Stimulated activated CD4-positive, alpha-beta T cell treated with anti-CD3 and anti-CD28 coated beads, Interleukin-4, amount 100 ng/mL, for 4 hours (primary cell): ENCODE data around the gene LMNTD2.
"Not testable (repeated sequence)": the region's sequence is repeated elsewhere in the genome, so short reads cannot be mapped to it uniquely, and the experiment has no call there.

Experiments used
- DNase-seq, 2 experiments: peaks; one replicate each; pipeline ENCODE4 v3.0.0-alpha.2; 2020

The LMNTD2 gene

GRCh38 chr11:533586-534395 is 26.7 kb downstream of the LMNTD2 start:
- DNase-seq, result no peak

- DNase-seq, result no peak
Measured at GRCh38 chr11:532986-533585, 27.5 kb downstream of the LMNTD2 start.

- no peak for DNase-seq
Measured at GRCh38 chr11:532527-532985, 28.0 kb downstream of the LMNTD2 start.

DNA sequence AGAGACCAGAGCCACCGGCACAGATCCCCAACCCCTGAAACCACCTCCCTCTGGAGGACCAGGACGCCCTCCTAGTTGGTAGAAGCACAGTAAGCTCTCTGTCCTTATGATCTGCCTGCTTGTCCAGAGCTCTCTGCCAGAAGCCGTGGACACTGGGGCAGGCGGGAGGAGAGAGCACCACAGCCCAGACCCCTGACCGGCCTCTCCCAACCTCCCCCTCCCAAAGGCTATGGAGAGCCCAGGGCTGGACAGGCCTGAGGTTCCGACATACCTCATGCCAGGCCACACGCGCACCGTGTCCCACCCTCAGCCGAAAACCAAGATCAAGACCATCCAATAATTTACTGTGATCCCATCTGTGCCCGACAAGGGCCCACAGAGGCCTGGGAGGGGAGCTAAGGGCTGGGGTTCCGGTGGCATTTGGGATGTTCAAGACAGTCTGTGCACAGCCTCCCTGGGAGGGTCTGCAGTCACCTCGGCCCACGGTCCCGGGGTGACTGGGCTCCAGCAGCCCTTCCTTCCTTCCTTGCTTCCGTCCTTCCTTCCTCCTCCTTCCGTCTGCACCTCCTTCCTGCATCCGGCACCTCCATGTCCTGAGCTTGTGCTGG is 28.5 kb downstream of the LMNTD2 start:
- no peak for DNase-seq

- DNase-seq, result no peak
Measured at GRCh38 chr11:530960-531831, 29.3 kb downstream of the LMNTD2 start.

GRCh38 chr11:529728-530411 is 30.7 kb downstream of the LMNTD2 start:
- DNase-seq, result no peak

DNA sequence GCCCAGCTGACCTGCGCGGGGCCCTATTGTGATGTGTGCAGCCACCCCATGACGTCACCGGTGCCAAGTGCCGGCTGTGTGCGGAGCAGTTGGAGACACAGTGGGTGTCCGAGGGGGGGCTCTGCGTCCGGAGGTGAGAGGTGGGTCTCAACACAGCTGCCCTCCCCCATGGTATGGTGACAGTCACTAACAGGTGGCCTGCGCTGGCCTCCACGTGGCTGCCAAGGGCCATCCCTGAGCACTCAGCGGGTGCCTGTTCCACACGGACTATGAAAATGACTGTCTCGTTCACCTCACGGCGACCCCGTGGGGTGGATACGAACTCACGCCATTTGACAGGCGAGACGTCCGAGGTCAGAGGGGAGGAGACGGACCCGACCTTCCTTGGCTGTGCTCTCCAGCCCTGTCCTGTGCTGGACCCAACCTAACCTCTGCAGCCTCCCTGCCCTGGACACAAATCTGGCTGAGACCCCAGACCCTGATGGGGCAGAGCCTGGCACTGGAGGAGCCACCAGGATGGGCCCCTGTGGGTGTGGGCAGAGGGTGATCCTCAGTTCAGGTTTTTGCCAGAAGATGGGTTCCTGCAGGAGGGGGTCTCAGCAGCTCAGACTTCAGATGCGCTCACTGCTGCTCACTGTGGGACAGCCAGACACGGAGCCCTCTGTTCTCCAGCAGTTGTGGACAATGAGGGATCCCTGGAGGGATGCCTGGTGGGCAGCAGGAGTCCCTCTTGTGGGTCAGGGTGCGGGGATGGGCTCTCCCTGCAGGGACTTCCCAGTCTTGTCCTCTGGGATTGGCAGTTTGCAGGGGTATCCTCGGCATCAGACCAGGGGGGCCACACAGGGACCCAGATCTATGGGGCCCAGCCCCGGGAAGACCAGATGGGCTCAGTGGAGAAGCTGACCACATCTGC is 31.5 kb downstream of the LMNTD2 start:
- DNase-seq, result no peak

DNA sequence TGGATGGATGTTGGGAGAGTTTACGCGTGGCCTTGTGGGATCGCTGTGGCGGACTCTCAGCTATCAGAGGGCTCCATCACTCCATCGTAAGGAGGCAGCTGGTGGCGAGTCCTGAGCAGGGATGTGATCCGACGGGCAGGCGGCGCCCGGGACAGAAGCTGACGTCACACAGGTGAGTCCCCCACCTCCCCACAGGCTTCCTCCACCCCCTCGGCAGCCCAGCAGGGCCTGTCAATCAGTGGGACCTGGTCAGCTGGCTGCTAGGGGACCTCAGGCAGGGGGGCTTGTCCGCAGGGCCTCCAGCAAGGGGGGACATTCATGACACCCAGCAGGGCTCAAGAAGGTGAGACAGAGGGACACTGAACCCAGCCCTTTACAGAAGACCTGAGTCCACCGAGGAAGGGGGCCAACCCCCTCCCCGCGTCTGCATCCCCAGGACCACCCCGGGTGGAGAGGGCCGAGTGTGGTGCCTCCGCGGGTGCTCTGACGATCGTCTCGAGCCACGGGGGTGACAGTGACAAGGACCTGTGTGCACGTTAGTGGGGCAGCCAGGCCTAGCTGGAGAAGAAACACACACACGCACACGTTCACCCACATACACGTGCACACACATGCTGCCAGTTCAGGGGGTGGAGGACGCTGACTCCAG is 32.2 kb downstream of the LMNTD2 start:
- DNase-seq, result no peak

DNA sequence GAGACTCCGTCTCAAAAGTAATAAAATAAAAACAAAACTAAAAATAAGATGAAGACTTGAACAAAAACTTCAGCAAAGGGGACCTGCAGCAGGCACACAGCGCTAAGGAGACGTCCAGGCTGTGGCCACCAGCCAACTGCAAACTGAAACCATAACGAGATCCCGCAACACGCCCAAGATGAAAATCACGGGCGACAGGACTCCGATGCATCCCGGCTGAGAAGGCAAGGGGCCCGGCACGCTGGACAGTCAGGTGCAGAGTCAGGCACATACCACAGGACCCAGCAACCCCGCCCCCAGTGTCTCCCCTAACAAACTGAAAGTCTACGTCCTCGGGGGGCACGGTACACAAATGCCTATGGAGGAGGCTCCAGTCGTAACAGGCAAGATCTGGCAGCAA is 34.3 kb downstream of the LMNTD2 start:
- no peak for DNase-seq

- DNase-seq, result no peak
Measured at GRCh38 chr11:521177-521688, 39.3 kb downstream of the LMNTD2 start.

- no peak for DNase-seq
Measured at GRCh38 chr11:520428-521176, 39.9 kb downstream of the LMNTD2 start.

DNA sequence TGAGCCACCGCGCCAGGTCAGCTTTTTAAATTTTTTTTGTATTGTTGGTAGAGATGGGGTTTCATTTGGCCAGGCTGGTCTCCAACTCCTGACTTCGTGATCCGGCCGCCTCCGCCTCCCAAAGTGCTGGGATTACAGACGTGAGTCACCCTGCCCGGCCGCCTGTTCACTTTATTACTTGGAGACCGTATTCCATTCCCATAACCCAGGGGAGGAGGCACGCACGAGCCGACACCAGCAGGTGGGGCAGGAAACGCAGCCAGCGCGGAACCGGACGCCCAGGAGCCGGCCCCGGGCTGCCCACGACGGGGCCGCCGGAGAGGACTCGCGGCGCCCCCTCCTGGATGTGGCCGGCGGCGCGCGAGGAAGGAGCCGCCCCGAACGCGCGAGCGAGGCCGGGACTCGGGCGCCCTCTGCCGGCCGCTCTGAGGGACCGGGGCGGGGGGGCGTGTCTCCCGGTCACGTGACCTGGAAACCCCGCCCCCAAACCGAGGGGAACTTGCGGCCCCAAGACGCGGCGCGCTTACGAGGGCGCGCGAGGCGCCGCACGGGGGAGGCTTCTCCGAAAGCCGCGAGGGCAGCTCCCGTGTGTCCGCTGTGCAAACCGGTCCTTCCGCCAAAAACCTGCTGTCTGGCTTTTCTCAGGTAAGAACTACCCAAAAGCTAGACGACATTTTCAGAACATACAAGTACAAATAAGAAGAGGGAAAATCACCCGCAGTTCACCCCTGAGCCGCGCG is 41.9 kb downstream of the LMNTD2 start:
- peak; percentile 80 to 89 for DNase-seq

DNA sequence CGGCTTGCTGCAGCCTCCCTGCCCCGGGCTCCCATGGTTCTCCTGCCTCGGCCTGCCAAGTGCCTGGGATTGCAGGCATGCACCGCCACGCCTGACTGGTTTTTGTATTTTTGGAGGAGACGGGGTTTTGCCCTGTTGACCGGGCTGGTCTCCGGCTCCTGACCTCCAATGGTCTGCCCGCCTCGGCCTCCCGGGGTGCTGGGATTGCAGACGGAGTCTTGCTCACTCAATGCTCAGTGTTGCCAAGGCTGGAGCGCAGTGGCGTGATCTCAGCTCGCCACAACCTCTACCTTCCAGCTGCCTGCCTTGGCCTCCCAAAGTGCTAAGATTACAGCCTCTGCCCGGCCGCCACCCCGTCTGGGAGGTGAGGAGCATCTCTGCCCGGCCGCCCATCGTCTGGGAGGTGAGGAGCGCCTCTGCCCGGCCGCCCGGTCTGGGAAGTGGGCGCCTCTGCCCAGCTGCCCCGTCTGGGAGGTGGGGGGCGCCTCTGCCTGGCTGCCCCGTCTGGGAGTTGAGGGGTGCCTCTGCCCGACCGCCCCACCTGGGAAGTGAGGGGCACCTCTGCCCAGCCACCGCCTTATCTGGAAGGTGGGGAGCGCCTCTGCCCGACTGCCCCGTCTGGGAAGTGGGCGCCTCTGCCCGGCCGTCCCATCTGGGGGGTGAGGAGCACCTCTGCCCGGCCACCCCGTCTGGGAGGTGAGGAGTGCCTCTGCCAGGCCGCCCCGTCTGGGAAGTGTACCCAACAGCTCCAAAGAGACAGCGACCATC is 43.4 kb downstream of the LMNTD2 start:
- not testable (repeated sequence) for DNase-seq

DNA sequence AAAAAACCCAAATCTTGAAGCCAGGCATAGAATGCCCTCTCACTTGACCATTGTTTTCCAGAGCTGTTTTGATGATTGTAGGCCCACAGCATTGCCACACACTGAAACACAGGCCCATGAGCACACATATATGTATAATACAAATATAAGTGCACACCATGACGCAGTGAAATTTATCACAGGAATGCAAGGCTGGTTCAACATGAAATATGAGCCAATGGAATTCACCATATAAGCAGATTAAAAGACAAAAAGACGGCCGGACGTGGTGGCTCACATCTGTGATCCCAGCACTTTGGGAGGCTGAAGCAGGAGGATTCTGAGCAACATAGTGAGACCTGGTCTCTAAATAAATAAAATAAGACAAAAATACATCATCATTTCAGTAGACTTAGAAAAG is 44.1 kb downstream of the LMNTD2 start:
- no peak for DNase-seq

- no peak for DNase-seq
Measured at GRCh38 chr11:515131-515530, 45.4 kb downstream of the LMNTD2 start.

DNA sequence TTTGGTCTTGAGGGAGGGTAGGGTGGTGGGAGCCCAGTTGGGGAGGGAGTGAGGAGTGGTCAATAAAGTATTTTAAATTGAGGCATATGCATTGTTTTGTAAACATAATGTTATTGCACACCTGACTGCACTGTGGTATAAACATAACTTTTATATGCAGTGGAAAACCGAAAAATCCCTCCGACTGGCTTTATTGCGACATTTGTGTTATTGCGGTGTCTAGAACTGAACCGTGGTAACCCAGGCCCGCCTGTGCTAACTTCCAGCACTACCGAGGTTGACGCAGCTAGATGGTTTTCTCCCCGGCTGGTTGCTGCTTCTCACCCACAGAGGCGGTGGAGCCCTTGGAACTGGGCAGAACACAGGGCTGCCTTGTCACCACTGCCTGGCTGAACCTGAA is 45.9 kb downstream of the LMNTD2 start:
- no peak for DNase-seq

DNA sequence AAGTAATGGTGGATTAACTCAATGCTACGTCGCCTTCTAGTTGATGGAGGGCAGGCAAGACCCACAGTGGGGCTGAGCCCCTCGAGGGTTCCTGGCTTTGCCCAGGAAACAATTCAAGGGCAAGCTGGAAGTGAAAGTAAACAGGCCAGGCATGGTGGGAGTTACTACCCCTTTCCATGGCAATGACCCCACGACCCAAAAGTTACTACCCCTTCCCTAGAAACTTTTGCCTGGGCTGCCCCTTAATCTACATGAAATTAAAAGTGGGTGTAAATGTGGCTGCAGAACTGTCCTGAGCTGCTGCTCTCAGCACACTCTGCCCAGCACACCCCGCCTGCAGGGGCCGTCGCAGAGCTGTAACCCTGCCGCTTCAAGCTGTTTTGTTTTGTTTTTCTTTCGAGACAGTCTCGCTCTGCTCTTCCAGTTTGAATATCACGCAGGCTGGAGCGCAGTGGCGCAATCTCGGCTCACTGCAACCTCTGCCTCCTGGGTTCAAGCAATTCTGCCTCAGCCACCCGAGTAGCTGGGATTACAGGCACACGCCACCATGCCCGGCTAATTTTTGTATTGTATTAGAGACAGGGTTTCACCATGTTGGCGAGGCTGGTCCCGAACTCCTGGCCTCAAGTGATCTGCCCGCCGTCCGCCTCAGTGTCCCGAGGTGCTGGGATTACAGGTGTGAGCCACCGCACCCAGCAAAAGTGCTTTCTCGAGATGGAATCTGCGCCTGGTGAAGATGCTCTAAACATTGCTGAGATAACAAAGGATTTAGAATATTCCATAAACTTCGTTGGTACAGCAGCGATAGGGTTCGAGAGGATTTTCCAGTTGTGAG is 47.6 kb downstream of the LMNTD2 start:
- no peak for DNase-seq
